Fibroblast of upper back skin (primary cell): ENCODE data around the gene EPHB2.

Experiments
- DNase-seq: peaks from one replicate; pipeline ENCODE4 v3.0.0-alpha.2; 2013

Gene EPHB2

GRCh38 chr1:22889213-22889827, 178.7 kb downstream of the EPHB2 start:
- peak; percentile 53 for DNase-seq

DNA sequence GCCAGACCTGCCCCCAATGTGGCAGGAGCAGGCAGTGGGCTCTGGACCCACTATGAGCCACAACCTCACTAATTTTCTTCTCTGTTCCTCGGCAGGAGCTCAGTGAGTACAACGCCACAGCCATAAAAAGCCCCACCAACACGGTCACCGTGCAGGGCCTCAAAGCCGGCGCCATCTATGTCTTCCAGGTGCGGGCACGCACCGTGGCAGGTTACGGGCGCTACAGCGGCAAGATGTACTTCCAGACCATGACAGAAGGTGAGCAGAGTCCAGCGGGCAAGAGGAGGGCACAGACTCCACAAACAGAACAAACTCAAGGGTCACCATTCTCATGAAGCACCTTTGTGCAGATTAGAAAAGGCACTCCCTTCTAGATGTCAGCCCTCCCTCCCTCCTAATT, 182.2 kb downstream of the EPHB2 start:
- DNase-seq, result no peak

DNA sequence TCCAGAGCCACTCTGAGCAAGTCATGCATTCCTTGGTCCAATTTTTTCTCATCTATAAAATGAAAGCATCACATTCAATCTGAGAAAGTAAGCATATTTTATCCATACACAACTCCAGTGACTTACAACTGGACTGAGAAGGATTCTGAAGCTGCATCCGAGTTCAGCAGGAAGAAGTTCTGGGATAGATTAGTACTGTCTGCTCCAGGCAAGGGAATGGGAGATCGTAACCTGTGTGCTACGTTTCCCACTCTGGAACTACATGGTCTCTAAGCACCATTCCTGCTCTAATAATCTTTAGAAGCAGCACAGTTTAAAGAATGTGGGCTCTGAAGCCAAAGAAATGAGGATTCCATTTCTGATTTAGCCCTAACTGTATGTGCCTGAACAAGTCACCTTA, 182.7 kb downstream of the EPHB2 start:
- no peak for DNase-seq

- DNase-seq, result no peak
These were observed 184.7 kb downstream of the EPHB2 start for GRCh38 chr1:22895357-22895756.

DNA sequence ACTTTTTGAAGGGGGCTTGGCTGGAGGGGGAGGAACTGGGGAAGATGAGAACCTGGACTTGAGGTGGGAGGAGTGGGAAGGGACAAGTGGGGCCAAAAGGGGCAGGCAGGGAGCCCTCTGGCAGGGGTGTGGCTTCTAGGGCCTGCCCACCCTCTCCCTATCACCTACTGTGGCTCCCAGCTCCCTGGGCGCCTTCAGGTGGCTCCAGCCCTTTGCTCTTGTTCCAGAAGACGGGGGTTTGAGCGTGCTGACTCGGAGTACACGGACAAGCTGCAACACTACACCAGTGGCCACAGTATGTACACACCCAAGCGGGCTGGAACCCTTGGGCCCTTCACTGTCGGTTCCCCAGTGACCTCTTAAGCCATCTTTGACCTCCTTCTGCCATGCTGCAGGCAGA, 185.5 kb downstream of the EPHB2 start:
- DNase-seq, result no peak

DNA sequence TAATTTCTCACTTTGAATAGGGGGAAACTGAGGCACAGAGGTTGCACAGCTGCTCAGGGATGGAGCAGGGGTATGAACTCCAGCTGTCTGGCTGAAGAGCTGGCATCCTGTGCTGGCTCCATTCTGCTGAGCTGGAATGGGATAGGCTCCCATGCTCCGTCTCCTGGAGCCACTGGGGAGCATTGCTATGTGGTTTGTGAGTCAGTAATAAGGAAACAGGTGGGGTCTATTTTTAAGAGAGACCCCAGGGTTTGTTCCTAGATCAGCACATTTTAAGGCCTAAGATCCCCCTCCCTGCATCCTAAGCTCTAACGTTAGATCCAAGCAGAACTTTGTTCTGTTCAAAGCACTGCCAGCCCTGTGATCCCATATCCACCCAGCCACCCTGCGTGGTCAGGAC, 189.8 kb downstream of the EPHB2 start:
- no peak for DNase-seq

DNA sequence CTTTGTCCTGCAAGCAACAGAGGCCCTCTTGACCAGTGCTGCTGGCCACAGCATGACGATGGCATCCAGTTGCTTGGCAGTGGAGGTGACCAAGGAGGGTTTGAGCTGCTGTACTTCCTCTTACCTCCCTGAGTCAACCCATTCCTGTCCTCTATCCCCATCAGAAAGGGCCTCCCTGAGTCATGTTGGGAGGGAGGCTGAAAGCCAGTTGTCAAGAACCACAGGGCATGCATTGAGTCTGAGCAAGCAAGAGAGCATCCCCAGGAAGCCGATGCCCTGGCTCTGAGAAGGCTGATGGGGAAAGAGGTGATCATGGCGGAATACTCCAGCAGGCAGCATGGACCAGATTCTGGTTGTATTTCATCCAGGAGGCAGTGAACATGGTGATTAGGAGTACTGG, 192.5 kb downstream of the EPHB2 start:
- peak; percentile 44 for DNase-seq

DNA sequence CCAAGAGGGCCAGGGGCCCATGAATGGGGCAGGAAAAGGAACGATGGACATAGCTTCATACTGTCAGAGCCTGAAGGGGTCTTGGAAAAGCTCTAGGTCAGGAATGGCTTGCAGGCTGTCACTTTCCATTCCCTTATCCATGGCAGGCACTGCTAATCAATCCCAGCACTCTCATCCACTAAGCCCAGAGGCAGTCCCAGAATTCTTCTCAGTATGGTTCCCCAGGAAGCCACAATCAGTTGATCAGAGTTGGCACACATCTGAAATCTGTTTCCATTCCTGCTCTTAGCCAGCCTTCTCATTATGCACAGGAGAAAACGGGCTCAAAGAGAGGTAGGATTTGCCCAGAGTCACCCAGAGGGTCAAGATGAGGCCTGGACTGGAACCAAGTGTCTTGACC, 196.3 kb downstream of the EPHB2 start:
- DNase-seq, result no peak

DNA sequence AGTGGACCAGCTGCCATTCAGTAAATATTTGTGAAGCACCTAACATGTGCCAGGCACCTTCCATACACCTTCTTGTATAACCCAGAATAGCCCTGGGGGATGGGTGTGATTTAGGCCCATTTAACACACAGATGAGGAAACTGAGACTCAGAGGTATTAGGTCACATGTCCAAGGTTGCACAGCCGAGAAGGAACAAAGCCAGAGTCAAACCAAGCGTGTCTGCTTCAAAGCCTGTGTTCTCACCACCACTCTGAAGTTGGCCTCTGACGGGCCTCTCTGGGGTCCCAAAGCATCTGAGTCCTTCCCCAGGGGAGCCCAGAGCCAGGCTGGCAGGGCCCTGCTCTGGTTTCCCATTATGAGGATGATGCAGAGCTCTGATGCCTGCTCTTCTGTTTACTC, 196.9 kb downstream of the EPHB2 start:
- no peak for DNase-seq

- no peak for DNase-seq
These were observed 198.3 kb downstream of the EPHB2 start for GRCh38 chr1:22908880-22909426.

DNA sequence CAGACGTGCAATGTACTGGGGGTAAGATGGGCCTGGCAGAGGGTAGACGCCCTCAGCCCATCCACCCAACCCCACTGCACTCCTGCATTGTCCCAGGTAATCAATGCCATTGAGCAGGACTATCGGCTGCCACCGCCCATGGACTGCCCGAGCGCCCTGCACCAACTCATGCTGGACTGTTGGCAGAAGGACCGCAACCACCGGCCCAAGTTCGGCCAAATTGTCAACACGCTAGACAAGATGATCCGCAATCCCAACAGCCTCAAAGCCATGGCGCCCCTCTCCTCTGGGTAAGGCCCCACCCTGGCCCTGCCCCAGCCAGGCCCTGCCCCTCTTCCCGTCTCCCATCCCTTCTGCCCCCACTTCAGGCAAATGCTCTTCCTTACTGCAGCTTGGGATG, 199.6 kb downstream of the EPHB2 start:
- no peak for DNase-seq

DNA sequence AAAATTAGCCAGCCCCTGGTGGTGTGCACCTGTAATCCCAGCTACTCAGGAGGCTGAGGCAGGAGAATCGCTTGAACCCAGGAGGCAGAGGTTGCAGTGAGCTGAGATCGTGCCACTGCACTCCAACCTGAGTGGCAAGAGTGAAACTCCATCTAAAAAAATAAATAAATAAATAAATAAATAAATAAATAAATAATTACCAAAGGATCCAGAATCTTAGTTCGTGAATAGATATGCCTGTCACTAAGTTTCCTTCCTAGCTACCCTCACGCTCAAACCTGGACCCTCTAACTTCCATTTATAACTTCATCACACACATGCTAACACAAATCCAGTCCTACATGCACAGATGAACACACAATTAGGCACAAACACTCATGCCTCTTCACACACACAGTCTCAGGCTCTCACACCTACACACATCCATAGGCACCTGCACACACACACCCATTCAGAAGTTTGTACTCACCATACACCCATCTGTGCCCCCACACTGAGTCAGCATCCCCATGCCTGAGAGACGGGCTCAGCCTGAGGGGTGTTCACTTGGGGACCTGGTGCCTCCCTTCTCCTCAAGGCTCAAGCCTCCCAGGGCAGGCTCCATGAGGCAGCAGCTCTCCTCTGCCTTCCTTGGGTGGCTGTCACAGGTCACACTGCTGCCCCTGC, 200.5 kb downstream of the EPHB2 start:
- no peak for DNase-seq

- no peak for DNase-seq
These were observed 201.7 kb downstream of the EPHB2 start for GRCh38 chr1:22912311-22912710.

DNA sequence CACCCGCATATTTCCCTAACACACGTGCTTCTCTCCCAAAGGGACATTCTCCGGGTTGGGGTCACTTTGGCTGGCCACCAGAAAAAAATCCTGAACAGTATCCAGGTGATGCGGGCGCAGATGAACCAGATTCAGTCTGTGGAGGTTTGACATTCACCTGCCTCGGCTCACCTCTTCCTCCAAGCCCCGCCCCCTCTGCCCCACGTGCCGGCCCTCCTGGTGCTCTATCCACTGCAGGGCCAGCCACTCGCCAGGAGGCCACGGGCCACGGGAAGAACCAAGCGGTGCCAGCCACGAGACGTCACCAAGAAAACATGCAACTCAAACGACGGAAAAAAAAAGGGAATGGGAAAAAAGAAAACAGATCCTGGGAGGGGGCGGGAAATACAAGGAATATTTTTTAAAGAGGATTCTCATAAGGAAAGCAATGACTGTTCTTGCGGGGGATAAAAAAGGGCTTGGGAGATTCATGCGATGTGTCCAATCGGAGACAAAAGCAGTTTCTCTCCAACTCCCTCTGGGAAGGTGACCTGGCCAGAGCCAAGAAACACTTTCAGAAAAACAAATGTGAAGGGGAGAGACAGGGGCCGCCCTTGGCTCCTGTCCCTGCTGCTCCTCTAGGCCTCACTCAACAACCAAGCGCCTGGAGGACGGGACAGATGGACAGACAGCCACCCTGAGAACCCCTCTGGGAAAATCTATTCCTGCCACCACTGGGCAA, 202.9 kb downstream of the EPHB2 start:
- no peak for DNase-seq

GRCh38 chr1:22914156-22914555, 203.5 kb downstream of the EPHB2 start:
- no peak for DNase-seq

DNA sequence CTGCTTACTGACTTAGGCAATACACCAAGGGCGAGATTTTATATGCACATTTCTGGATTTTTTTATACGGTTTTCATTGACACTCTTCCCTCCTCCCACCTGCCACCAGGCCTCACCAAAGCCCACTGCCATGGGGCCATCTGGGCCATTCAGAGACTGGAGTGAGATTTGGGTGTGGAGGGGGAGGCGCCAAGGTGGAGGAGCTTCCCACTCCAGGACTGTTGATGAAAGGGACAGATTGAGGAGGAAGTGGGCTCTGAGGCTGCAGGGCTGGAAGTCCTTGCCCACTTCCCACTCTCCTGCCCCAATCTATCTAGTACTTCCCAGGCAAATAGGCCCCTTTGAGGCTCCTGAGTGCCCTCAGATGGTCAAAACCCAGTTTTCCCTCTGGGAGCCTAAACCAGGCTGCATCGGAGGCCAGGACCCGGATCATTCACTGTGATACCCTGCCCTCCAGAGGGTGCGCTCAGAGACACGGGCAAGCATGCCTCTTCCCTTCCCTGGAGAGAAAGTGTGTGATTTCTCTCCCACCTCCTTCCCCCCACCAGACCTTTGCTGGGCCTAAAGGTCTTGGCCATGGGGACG, 204.1 kb downstream of the EPHB2 start:
- DNase-seq, result no peak

GRCh38 chr1:22915231-22915630, 204.6 kb downstream of the EPHB2 start:
- DNase-seq, result no peak

DNA sequence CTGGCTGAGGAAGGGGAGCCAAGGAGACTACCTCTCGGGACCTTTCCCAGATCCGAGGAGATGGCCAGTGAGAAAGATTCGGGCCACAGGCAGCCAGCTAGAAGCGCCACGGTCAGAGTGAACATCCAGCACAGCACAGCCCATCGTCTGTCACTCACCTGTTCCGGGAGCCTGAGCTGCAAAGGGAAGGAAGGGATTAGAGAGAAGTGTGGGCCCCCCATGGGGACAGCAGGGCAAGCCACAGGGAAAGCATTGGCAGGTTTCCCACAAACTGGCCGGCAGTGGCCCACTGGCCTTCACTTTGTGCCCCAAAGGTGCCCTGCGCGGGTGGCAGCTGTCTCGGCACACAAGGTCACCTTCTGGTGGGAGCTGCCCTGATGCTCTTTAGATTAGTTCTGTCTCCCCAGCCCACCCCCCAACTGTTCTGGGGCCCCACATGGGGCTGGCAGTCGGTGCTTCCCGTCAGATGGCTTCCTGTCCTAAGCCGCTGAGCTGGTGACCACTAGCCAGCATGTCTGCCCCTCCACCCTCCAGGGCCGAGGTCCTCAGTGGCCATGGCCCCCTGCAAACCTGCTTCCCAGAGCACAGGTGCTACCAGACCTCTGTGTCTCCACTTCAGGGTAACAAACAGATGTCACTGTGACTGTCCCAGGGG, 205.3 kb downstream of the EPHB2 start:
- no peak for DNase-seq

- no peak for DNase-seq
These were observed 205.8 kb downstream of the EPHB2 start for GRCh38 chr1:22916471-22916820.

DNA sequence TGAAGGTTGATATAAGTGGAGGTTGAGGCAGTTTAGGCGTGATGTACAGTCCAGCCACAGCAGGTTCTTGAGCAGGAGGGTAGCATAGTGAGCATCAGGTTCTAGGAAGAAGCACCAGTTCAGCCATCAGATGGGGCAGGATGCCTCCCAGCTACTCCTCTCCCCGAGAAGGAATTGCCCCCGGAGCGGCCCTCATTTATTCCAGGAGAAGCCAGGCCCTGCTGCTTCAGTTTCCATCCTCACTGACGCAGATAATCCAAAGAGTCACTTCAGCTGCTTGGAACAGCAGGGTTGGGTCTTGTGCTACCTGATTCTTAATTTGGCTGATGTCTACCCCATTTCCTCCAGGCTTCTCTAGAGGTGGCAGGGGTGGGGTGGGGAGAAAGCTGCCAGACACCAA, 207.3 kb downstream of the EPHB2 start:
- DNase-seq, result no peak

- DNase-seq, result no peak
These were observed 208.0 kb downstream of the EPHB2 start for GRCh38 chr1:22918644-22919043.

- peak; percentile 78 for DNase-seq
These were observed 208.8 kb downstream of the EPHB2 start for GRCh38 chr1:22919341-22920025.
